WI38 (cell line): Measurements from ENCODE around the gene EFCAB9.

ENCODE experiments used
- H3K4me3 ChIP-seq: 2 replicates; pipeline ENCODE4 v1.5.1; 2011; ENCODE audit warnings: low read depth, mild to moderate bottlenecking, control low read depth, low read length
- CTCF ChIP-seq: IDR thresholded peaks from 2 replicates; pipeline ENCODE4 v1.5.1; 2012; ENCODE audit warnings: low read depth, mild to moderate bottlenecking, control low read depth, low read length

The EFCAB9 gene

GRCh38 chr5:172173564-172174153, 20.3 kb upstream of the EFCAB9 start:
- no peak overlapping the region for H3K4me3 ChIP-seq
- no peak for TF ChIP-seq CTCF

GRCh38 chr5:172175263-172175719, 18.7 kb upstream of the EFCAB9 start:
- H3K4me3 ChIP-seq: no peak overlapping the region
- no peak for TF ChIP-seq CTCF

- no peak for TF ChIP-seq CTCF
- no peak overlapping the region for H3K4me3 ChIP-seq
Measured at GRCh38 chr5:172177176-172177575, 16.8 kb upstream of the EFCAB9 start.

- no peak overlapping the region for H3K4me3 ChIP-seq
- TF ChIP-seq CTCF: no peak
Measured at GRCh38 chr5:172178301-172178987, 15.5 kb upstream of the EFCAB9 start.

GRCh38 chr5:172178991-172179989, 14.7 kb upstream of the EFCAB9 start:
- TF ChIP-seq CTCF: no peak
- H3K4me3 ChIP-seq: no peak overlapping the region

- no peak overlapping the region for H3K4me3 ChIP-seq
- no peak for TF ChIP-seq CTCF
Measured at GRCh38 chr5:172180936-172181335, 13.0 kb upstream of the EFCAB9 start.
